Measurements from ENCODE around the gene TMEM256. TPM values are rescaled to one million over a fixed set of nuclear protein-coding genes. Genes with fewer than 3 reads are reported as not detected.

The TMEM256 gene
- total and polyA plus RNA-seq, 4 donors, result 30.0 to 130 (median 97.7) TPM

DNA sequence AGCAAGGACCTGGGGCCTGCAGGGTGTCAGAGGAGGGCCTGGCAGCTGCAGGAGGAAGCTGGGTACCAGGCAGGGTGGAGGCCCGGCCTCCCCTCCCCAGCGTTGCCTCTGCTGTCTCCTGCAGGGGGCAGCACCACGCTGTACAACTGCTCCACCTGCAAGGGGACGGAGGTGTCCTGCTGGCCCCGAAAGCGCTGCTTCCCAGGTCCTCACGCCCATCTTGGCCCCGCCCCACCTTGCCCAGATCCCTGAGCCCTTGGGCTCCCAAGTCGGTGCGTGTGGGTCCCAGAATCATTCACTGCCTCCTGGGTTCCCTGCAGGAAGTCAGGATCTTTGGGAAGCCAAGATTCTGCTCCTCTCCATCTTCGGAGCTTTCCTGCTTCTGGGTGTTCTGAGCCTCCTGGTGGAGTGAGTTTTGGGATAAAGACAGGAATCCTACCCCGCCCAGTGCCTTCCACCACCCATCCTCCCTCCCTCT, 47.8 kb downstream of the TMEM256 start:
- H3K4me1 ChIP-seq (ENCODE audit: control insufficient read depth in 4 of 4, insufficient read depth in 4 of 4, low read length in 3 of 4), result peaks cover 4 to 18% (median 10%) of the 10 kb centered on the region in 4 donors
- H3K9ac ChIP-seq (ENCODE audit: low read depth in 1 of 2, low read length in 2 of 2), result no peak overlapping the region
- TF ChIP-seq EGR1 (IDR thresholded peaks at IDR 0.05; ENCODE audit: low read depth in 2 of 2), result no peak
- no peak for TF ChIP-seq SP1 (IDR thresholded peaks at IDR 0.05)
- TF ChIP-seq, protein P1, sequence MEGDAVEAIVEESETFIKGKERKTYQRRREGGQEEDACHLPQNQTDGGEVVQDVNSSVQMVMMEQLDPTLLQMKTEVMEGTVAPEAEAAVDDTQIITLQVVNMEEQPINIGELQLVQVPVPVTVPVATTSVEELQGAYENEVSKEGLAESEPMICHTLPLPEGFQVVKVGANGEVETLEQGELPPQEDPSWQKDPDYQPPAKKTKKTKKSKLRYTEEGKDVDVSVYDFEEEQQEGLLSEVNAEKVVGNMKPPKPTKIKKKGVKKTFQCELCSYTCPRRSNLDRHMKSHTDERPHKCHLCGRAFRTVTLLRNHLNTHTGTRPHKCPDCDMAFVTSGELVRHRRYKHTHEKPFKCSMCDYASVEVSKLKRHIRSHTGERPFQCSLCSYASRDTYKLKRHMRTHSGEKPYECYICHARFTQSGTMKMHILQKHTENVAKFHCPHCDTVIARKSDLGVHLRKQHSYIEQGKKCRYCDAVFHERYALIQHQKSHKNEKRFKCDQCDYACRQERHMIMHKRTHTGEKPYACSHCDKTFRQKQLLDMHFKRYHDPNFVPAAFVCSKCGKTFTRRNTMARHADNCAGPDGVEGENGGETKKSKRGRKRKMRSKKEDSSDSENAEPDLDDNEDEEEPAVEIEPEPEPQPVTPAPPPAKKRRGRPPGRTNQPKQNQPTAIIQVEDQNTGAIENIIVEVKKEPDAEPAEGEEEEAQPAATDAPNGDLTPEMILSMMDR (IDR thresholded peaks at IDR 0.05; ENCODE audit: low read depth, low read length, missing input control), result peak; percentile 83
- TF ChIP-seq RAD21 (IDR thresholded peaks at IDR 0.05), result peak; percentile 86 to 93
- no peaks in the 10 kb centered on the region for H3K36me3 ChIP-seq (ENCODE audit: control insufficient read depth in 4 of 4, insufficient read depth in 3 of 4, low read depth in 1 of 4, low read length in 3 of 4)
- no peak overlapping the region for H3K4me3 ChIP-seq (ENCODE audit: low read depth in 1 of 3, low read length in 3 of 3)
- peak; percentile 82 for DNase-seq (ENCODE audit: low spot score)
- no peaks in the 10 kb centered on the region for H3K9me3 ChIP-seq (ENCODE audit: control insufficient read depth in 4 of 4, low read length in 3 of 4)
- 6% methylated on average over 12 of the region's 12 CpGs for WGBS
- no peak overlapping the region for H3K27ac ChIP-seq (ENCODE audit: low read depth in 1 of 2, low read length in 2 of 2)
- H3K27me3 ChIP-seq (ENCODE audit: control insufficient read depth in 4 of 4, insufficient read depth in 4 of 4, low read length in 3 of 4), result no peaks in the 10 kb centered on the region

DNA sequence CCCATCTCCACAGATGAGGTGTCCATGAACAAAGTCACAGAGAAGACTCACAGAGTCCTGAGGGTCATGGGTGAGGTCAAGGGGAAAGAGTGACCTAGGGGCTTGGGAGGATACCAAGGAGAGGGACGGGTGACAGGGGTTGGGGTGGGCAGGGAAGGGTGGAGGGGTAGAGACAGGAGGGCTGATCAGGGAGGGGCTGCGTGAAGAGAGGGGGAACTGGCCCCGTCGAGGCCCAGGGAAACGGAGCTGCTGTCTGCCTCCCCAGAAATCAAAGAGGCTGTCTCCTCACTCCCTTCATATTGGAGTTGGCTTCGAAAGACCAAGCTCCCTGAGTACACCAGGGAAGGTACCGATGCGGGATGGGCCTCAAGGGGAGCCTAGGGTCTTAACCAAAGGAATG, 48.3 kb downstream of the TMEM256 start:
- WGBS, result 78% methylated on average over 8 of the region's 8 CpGs
- Histone ChIP-seq H3K4me3 (ENCODE audit: low read depth in 1 of 3, low read length in 3 of 3) (no peak overlapping the region), H3K9ac (ENCODE audit: low read depth in 1 of 2, low read length in 2 of 2) (no peak overlapping the region), H3K27ac (ENCODE audit: low read depth in 1 of 2, low read length in 2 of 2) (no peak overlapping the region), H3K36me3 (ENCODE audit: control insufficient read depth in 4 of 4, insufficient read depth in 3 of 4, low read depth in 1 of 4, low read length in 3 of 4) (no peaks in the 10 kb centered on the region), H3K9me3 (ENCODE audit: control insufficient read depth in 4 of 4, low read length in 3 of 4) (no peaks in the 10 kb centered on the region), H3K4me1 (ENCODE audit: control insufficient read depth in 4 of 4, insufficient read depth in 4 of 4, low read length in 3 of 4) (peaks cover 4 to 23% (median 10%) of the 10 kb centered on the region in 4 donors), H3K27me3 (ENCODE audit: control insufficient read depth in 4 of 4, insufficient read depth in 4 of 4, low read length in 3 of 4) (no peaks in the 10 kb centered on the region)
- no peak for TF ChIP-seq HNF4A (conservative IDR thresholded peaks at IDR 0.05)
- TF ChIP-seq GABPA (IDR thresholded peaks at IDR 0.05 in 1 of 2, conservative IDR thresholded peaks at IDR 0.05 in 1 of 2), result no peak
- TF ChIP-seq, protein P2, sequence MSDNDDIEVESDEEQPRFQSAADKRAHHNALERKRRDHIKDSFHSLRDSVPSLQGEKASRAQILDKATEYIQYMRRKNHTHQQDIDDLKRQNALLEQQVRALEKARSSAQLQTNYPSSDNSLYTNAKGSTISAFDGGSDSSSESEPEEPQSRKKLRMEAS (IDR thresholded peaks at IDR 0.05), result no peak
- no peak for TF ChIP-seq HNF4G (IDR thresholded peaks at IDR 0.05)
- no peak for TF ChIP-seq NR2F2 (IDR thresholded peaks at IDR 0.05)
- DNase-seq (ENCODE audit: low spot score), result no peak

DNA sequence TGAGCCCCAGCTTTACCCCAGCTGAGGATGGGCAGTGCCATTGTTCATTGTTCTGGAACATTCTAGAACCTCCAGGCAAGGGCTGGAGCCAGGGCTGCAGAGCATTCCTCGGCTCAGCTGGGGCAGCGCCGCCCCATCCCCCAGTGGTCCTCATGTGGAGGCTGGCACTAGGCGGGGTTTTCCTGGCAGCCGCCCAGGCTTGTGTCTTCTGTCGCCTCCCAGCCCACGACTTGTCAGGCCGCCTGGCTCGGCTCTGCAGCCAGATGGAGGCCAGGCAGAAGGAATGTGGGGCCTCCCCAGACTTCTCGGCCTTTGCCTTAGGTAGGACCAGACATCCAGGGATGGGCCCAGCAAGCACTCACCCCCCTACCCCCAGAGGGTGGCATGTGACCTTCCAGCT, 48.8 kb downstream of the TMEM256 start, which contains the start of gene TMEM95:
Gene TMEM95 (plus strand): TSS at position 104 of the 400 bp plus-strand sequence. CDS start 49 bp downstream, at position 153.
- no peak for DNase-seq (ENCODE audit: low spot score)
- H3K36me3 ChIP-seq (ENCODE audit: control insufficient read depth in 4 of 4, insufficient read depth in 3 of 4, low read depth in 1 of 4, low read length in 3 of 4), result no peaks in the 10 kb centered on the region
- H3K27me3 ChIP-seq (ENCODE audit: control insufficient read depth in 4 of 4, insufficient read depth in 4 of 4, low read length in 3 of 4), result no peaks in the 10 kb centered on the region
- H3K9ac ChIP-seq (ENCODE audit: low read depth in 1 of 2, low read length in 2 of 2), result no peak within 1 kb of the TSS
- H3K9me3 ChIP-seq (ENCODE audit: control insufficient read depth in 4 of 4, low read length in 3 of 4), result no peaks in the 10 kb centered on the region
- no peak within 1 kb of the TSS for H3K4me3 ChIP-seq (ENCODE audit: low read depth in 1 of 3, low read length in 3 of 3)
- peaks cover 4 to 27% (median 11%) of the 10 kb centered on the region in 4 donors for H3K4me1 ChIP-seq (ENCODE audit: control insufficient read depth in 4 of 4, insufficient read depth in 4 of 4, low read length in 3 of 4)
- 81% methylated on average over 10 of the region's 10 CpGs for WGBS
- no peak within 1 kb of the TSS for H3K27ac ChIP-seq (ENCODE audit: low read depth in 1 of 2, low read length in 2 of 2)
- TF ChIP-seq, protein P3, sequence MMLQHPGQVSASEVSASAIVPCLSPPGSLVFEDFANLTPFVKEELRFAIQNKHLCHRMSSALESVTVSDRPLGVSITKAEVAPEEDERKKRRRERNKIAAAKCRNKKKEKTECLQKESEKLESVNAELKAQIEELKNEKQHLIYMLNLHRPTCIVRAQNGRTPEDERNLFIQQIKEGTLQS (IDR thresholded peaks at IDR 0.05), result no peak
- TF ChIP-seq, protein P2 (IDR thresholded peaks at IDR 0.05), result no peak
- TF ChIP-seq GABPA (IDR thresholded peaks at IDR 0.05 in 1 of 2, conservative IDR thresholded peaks at IDR 0.05 in 1 of 2), result no peak
- TF ChIP-seq NR2F2 (IDR thresholded peaks at IDR 0.05), result no peak
- no peak for TF ChIP-seq RXRA (IDR thresholded peaks at IDR 0.05)
- no peak for TF ChIP-seq YY1 (IDR thresholded peaks at IDR 0.05)
- no peak for TF ChIP-seq EGR1 (IDR thresholded peaks at IDR 0.05; ENCODE audit: low read depth in 2 of 2)
- TF ChIP-seq, protein P1 (IDR thresholded peaks at IDR 0.05; ENCODE audit: low read depth, low read length, missing input control), result no peak
- TF ChIP-seq, protein P4, sequence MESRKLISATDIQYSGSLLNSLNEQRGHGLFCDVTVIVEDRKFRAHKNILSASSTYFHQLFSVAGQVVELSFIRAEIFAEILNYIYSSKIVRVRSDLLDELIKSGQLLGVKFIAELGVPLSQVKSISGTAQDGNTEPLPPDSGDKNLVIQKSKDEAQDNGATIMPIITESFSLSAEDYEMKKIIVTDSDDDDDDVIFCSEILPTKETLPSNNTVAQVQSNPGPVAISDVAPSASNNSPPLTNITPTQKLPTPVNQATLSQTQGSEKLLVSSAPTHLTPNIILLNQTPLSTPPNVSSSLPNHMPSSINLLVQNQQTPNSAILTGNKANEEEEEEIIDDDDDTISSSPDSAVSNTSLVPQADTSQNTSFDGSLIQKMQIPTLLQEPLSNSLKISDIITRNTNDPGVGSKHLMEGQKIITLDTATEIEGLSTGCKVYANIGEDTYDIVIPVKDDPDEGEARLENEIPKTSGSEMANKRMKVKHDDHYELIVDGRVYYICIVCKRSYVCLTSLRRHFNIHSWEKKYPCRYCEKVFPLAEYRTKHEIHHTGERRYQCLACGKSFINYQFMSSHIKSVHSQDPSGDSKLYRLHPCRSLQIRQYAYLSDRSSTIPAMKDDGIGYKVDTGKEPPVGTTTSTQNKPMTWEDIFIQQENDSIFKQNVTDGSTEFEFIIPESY (IDR thresholded peaks at IDR 0.05), result no peak
- no peak for TF ChIP-seq HNF4G (IDR thresholded peaks at IDR 0.05)
- TF ChIP-seq FOXA2 (IDR thresholded peaks at IDR 0.05), result no peak
- no peak for TF ChIP-seq HNF4A (conservative IDR thresholded peaks at IDR 0.05)
- TF ChIP-seq SP1 (IDR thresholded peaks at IDR 0.05), result no peak
- TF ChIP-seq, protein P5, sequence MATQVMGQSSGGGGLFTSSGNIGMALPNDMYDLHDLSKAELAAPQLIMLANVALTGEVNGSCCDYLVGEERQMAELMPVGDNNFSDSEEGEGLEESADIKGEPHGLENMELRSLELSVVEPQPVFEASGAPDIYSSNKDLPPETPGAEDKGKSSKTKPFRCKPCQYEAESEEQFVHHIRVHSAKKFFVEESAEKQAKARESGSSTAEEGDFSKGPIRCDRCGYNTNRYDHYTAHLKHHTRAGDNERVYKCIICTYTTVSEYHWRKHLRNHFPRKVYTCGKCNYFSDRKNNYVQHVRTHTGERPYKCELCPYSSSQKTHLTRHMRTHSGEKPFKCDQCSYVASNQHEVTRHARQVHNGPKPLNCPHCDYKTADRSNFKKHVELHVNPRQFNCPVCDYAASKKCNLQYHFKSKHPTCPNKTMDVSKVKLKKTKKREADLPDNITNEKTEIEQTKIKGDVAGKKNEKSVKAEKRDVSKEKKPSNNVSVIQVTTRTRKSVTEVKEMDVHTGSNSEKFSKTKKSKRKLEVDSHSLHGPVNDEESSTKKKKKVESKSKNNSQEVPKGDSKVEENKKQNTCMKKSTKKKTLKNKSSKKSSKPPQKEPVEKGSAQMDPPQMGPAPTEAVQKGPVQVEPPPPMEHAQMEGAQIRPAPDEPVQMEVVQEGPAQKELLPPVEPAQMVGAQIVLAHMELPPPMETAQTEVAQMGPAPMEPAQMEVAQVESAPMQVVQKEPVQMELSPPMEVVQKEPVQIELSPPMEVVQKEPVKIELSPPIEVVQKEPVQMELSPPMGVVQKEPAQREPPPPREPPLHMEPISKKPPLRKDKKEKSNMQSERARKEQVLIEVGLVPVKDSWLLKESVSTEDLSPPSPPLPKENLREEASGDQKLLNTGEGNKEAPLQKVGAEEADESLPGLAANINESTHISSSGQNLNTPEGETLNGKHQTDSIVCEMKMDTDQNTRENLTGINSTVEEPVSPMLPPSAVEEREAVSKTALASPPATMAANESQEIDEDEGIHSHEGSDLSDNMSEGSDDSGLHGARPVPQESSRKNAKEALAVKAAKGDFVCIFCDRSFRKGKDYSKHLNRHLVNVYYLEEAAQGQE (IDR thresholded peaks at IDR 0.05), result no peak
